ENCODE data around the gene PRSS50.

- TF ChIP-seq, protein P1, sequence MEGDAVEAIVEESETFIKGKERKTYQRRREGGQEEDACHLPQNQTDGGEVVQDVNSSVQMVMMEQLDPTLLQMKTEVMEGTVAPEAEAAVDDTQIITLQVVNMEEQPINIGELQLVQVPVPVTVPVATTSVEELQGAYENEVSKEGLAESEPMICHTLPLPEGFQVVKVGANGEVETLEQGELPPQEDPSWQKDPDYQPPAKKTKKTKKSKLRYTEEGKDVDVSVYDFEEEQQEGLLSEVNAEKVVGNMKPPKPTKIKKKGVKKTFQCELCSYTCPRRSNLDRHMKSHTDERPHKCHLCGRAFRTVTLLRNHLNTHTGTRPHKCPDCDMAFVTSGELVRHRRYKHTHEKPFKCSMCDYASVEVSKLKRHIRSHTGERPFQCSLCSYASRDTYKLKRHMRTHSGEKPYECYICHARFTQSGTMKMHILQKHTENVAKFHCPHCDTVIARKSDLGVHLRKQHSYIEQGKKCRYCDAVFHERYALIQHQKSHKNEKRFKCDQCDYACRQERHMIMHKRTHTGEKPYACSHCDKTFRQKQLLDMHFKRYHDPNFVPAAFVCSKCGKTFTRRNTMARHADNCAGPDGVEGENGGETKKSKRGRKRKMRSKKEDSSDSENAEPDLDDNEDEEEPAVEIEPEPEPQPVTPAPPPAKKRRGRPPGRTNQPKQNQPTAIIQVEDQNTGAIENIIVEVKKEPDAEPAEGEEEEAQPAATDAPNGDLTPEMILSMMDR (IDR thresholded peaks at IDR 0.05): no peak
- no peak for TF ChIP-seq EP300 (IDR thresholded peaks at IDR 0.05)
- TF ChIP-seq POLR2AphosphoS5 (IDR thresholded peaks at IDR 0.05): peak in 2 of 3 donors; percentile 65 to 74
Observed at GRCh38 chr3:46693038-46693891, 24.4 kb downstream of the PRSS50 start, which contains the start of gene ALS2CL.
